GM18507 (cell line): ENCODE measurements around the gene MAMLD1.

Source experiments
- DNase-seq: peaks from one replicate; pipeline ENCODE4 v3.0.0; 2011; ENCODE audit warnings: low read depth; ENCODE audit not compliant: insufficient read length; ENCODE audit errors: extremely low spot score
- FAIRE-seq: peaks from 2 replicates; lab custom pipeline; 2011; peaks lifted over from hg19 to GRCh38; lab: Jason Lieb, UNC

The MAMLD1 gene

GRCh38 chrX:150454083-150454482 lies 91.0 kb downstream of the MAMLD1 start:
- FAIRE-seq (no peak), DNase-seq (no peak)

- FAIRE-seq (no peak), DNase-seq (no peak)
These were observed 91.5 kb downstream of the MAMLD1 start for GRCh38 chrX:150454508-150455214.

- FAIRE-seq: no peak
- DNase-seq: no peak
These were observed 92.1 kb downstream of the MAMLD1 start for GRCh38 chrX:150455215-150455608.

- DNase-seq: no peak
- no peak for FAIRE-seq
These were observed 93.3 kb downstream of the MAMLD1 start for GRCh38 chrX:150456466-150456865.

- FAIRE-seq (no peak), DNase-seq (no peak)
These were observed 93.8 kb downstream of the MAMLD1 start for GRCh38 chrX:150456941-150457340.

GRCh38 chrX:150459196-150459595 lies 96.1 kb downstream of the MAMLD1 start:
- no peak for FAIRE-seq

GRCh38 chrX:150460063-150460462 lies 96.9 kb downstream of the MAMLD1 start:
- no peak for FAIRE-seq

More at GRCh38 chrX:150459196-150459595, 96.1 kb downstream of the MAMLD1 start:
- DNase-seq: no peak

GRCh38 chrX:150460781-150461180 lies 97.7 kb downstream of the MAMLD1 start:
- no peak for DNase-seq
- FAIRE-seq: no peak

More at GRCh38 chrX:150460063-150460462, 96.9 kb downstream of the MAMLD1 start:
- no peak for DNase-seq

- DNase-seq (no peak), FAIRE-seq (no peak)
These were observed 100.4 kb downstream of the MAMLD1 start for GRCh38 chrX:150463566-150463965.

GRCh38 chrX:150464001-150464400 lies 100.9 kb downstream of the MAMLD1 start:
- FAIRE-seq (no peak), DNase-seq (no peak)

GRCh38 chrX:150465326-150465725 lies 102.2 kb downstream of the MAMLD1 start:
- FAIRE-seq (no peak), DNase-seq (no peak)

GRCh38 chrX:150465881-150466775 lies 103.0 kb downstream of the MAMLD1 start:
- DNase-seq: no peak
- FAIRE-seq: no peak

GRCh38 chrX:150472306-150472705 lies 109.2 kb downstream of the MAMLD1 start:
- no peak for FAIRE-seq
- no peak for DNase-seq

GRCh38 chrX:150473371-150473770 lies 110.3 kb downstream of the MAMLD1 start:
- no peak for FAIRE-seq
- DNase-seq: no peak

- DNase-seq (no peak), FAIRE-seq (no peak)
These were observed 112.3 kb downstream of the MAMLD1 start for GRCh38 chrX:150475461-150475860.

- no peak for DNase-seq
- no peak for FAIRE-seq
These were observed 113.1 kb downstream of the MAMLD1 start for GRCh38 chrX:150476164-150476699.

- DNase-seq: no peak
- FAIRE-seq: no peak
These were observed 114.3 kb downstream of the MAMLD1 start for GRCh38 chrX:150477371-150477770.

GRCh38 chrX:150478496-150479492 lies 115.7 kb downstream of the MAMLD1 start:
- FAIRE-seq (peak; percentile 85), DNase-seq (no peak)

GRCh38 chrX:150482537-150483206 lies 119.6 kb downstream of the MAMLD1 start:
- peak; percentile 39 for FAIRE-seq
- no peak for DNase-seq
